Osteocyte (in vitro differentiated cells): ENCODE data around the gene USP48. TPM values are rescaled to one million over a fixed set of nuclear protein-coding genes. Genes with fewer than 3 reads are reported as not detected.

Experiments used
- DNase-seq: peaks from one replicate; pipeline ENCODE4 v3.0.0; 2021; ENCODE audit warnings: mixed read lengths; ENCODE audit not compliant: unreplicated experiment; ENCODE audit errors: extremely low spot score
- H3K27ac Mint-ChIP-seq: one replicate; pipeline ENCODE4 v1.8.0; 2021; ENCODE audit warnings: mild to moderate bottlenecking, mixed read lengths; ENCODE audit not compliant: unreplicated experiment
- H3K27me3 Mint-ChIP-seq: one replicate; pipeline ENCODE4 v1.8.0; 2021; ENCODE audit warnings: mixed read lengths; ENCODE audit not compliant: unreplicated experiment
- H3K36me3 Mint-ChIP-seq: one replicate; pipeline ENCODE4 v1.8.0; 2021; ENCODE audit warnings: mixed read lengths; ENCODE audit not compliant: unreplicated experiment
- H3K4me1 Mint-ChIP-seq: one replicate; pipeline ENCODE4 v1.8.0; 2021; ENCODE audit warnings: mixed read lengths; ENCODE audit not compliant: unreplicated experiment
- H3K4me3 Mint-ChIP-seq: one replicate; pipeline ENCODE4 v1.8.0; 2021; ENCODE audit warnings: mild to moderate bottlenecking, moderate library complexity, mixed read lengths; ENCODE audit not compliant: unreplicated experiment
- H3K9me3 Mint-ChIP-seq: one replicate; pipeline ENCODE4 v1.8.0; 2021; ENCODE audit warnings: mixed read lengths; ENCODE audit not compliant: unreplicated experiment
- total RNA-seq: library from RNA; stranded (reverse); gene quantifications from 2 replicates; pipeline ENCODE4 v1.2.1, GENCODE V29; 2021
- TF ChIP-seq, protein P1 (sequence below): fragments of 200-600 bp; sonication (generic); IDR thresholded peaks from 2 replicates; pipeline ENCODE4 v1.5.0; 2021; ENCODE audit warnings: antibody characterized with exemption, mild to moderate bottlenecking, moderate library complexity

The USP48 gene
- total RNA-seq, 1 donor from 2014 or later: 73.6 TPM

DNA sequence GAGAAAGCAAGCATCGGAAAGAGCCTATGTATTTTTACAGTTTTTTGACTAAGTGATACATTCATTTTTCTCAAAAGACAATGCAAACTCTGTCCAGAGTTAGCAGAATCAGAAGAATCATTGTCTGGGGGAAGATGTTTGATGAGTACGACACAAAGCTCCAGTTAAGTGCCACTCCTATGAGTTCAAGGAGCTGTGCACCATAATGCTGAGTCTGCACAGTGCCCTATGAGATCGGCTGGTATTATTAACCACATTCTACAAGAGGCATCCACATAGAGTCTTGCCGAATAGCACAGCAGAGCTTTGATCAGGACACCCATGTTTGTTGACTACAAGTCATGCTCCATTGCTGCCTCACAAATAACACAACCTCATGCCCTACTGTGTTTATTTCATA, 58.9 kb downstream of the USP48 start:
- TF ChIP-seq, protein P1, sequence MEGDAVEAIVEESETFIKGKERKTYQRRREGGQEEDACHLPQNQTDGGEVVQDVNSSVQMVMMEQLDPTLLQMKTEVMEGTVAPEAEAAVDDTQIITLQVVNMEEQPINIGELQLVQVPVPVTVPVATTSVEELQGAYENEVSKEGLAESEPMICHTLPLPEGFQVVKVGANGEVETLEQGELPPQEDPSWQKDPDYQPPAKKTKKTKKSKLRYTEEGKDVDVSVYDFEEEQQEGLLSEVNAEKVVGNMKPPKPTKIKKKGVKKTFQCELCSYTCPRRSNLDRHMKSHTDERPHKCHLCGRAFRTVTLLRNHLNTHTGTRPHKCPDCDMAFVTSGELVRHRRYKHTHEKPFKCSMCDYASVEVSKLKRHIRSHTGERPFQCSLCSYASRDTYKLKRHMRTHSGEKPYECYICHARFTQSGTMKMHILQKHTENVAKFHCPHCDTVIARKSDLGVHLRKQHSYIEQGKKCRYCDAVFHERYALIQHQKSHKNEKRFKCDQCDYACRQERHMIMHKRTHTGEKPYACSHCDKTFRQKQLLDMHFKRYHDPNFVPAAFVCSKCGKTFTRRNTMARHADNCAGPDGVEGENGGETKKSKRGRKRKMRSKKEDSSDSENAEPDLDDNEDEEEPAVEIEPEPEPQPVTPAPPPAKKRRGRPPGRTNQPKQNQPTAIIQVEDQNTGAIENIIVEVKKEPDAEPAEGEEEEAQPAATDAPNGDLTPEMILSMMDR: no peak
- no peak overlapping the region for H3K27ac Mint-ChIP-seq
- H3K4me3 Mint-ChIP-seq: no peak overlapping the region
- H3K4me1 Mint-ChIP-seq: no peaks in the 10 kb centered on the region
- no peak for DNase-seq
- H3K9me3 Mint-ChIP-seq: no peaks in the 10 kb centered on the region
- no peaks in the 10 kb centered on the region for H3K27me3 Mint-ChIP-seq
- peaks cover 42% of the 10 kb centered on the region for H3K36me3 Mint-ChIP-seq

DNA sequence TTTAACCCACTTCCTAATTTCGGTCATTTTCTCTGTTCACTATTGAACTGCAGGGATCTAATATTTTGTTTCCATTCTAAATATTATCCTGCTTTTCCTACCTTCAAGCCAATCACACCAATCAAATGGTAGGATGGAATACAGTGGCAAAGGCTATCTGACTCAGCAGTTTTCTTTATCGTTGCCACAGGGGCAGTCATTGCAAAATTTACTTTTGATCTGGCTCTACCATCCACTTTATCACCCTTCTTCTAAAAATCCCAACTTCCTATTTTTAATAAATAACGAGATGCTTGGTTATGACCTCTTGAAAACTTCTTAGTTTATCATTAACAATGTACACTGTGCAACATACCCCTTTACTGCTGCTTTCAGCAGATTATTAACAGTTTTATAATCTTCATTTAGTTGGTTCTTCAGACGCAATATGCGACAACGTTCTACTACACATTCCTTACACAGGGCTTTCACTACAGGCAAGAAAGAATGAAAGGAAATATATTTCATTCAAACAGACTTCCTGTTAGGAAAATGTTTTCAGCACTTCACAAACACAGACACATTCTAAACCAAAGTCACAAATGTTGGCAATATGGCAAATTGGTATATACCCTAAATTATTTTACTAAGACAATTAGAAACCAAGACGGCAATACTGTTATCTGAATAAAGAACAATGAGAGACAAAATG, 61.5 kb downstream of the USP48 start:
- H3K4me1 Mint-ChIP-seq: no peaks in the 10 kb centered on the region
- TF ChIP-seq, protein P1: no peak
- no peak overlapping the region for H3K4me3 Mint-ChIP-seq
- DNase-seq: no peak
- H3K36me3 Mint-ChIP-seq: peaks cover 46% of the 10 kb centered on the region
- no peak overlapping the region for H3K27ac Mint-ChIP-seq
- no peaks in the 10 kb centered on the region for H3K27me3 Mint-ChIP-seq
- no peaks in the 10 kb centered on the region for H3K9me3 Mint-ChIP-seq

DNA sequence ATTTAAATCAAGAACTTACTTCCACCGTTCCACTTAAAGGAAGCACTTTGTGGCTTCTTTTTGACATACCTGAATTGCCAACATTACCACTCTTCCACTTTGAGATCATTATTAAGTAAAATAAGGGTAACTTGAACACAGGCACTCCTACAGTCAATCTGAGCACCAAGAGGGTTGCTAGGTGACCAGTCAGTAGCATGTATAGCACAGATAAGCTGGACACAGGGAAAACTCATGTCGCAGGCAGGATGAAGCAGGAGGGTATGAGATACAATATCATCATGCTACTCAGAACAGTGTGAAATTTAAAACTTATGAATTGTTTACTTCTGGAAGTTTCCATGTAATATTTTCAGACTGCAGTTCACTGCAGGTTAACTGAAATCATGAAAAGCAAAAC, 66.8 kb downstream of the USP48 start:
- no peak overlapping the region for H3K27ac Mint-ChIP-seq
- no peaks in the 10 kb centered on the region for H3K27me3 Mint-ChIP-seq
- H3K4me3 Mint-ChIP-seq: no peak overlapping the region
- no peaks in the 10 kb centered on the region for H3K4me1 Mint-ChIP-seq
- DNase-seq: no peak
- H3K9me3 Mint-ChIP-seq: no peaks in the 10 kb centered on the region
- peaks cover 34% of the 10 kb centered on the region for H3K36me3 Mint-ChIP-seq
- TF ChIP-seq, protein P1: no peak

DNA sequence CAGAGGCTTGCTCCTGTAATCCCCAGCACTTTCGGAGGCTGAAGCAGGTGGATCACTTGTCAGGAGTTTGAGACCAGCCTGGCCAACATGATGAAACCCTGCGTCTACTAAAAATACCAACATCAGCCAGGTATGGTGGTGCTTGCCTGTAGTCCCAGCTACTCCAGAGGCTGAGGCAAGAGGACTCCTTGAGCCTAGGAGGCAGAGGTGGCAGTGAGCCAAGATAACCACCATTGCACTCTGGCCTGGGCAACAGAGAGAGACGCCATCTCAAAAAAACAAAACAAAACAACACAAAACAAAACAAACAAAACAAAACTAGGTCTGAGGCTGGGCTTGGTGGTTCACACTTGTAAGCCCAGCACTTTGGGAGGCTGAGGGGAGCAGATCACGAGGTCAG, 75.1 kb downstream of the USP48 start:
- no peak for DNase-seq
- Mint-ChIP-seq H3K27ac (no peak overlapping the region), H3K9me3 (no peaks in the 10 kb centered on the region), H3K36me3 (peaks cover 27% of the 10 kb centered on the region), H3K4me1 (peaks cover 41% of the 10 kb centered on the region), H3K27me3 (no peaks in the 10 kb centered on the region), H3K4me3 (no peak overlapping the region)
- TF ChIP-seq, protein P1: no peak

DNA sequence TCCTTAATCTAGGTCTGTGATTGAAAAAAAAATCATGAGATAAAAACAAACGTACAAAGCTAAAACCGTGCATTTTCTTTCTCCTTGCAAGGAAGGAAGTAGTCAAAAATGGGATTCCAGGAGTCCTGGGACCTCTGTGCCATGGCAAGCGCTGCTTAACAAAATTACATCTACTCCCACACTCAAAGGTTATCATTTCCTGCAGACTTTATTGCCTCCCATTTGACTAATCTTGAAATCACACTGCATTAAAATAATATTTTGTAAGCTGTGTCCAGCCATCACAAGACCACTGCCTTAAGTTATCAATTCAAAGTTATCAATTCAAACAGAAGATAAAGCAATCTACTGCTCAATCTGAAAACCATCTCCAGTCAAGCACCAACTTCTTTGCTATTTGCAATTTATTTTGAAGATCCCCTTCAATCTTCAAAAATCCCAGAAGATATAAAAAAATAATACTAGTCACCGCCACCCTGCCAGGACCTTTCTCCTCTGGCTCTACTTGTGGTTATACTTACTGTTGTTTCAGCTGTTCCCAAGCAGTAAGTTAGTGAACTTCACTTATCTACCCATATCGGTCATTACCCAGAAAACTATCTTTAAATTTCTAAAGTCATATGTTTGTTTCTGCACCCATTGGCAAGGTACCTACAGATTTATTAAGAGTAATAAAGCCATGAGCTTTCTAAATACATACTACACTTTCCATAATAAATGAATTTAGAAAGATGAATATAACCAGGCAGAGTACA, 75.7 kb downstream of the USP48 start:
- H3K9me3 Mint-ChIP-seq: no peaks in the 10 kb centered on the region
- peaks cover 28% of the 10 kb centered on the region for H3K36me3 Mint-ChIP-seq
- peaks cover 41% of the 10 kb centered on the region for H3K4me1 Mint-ChIP-seq
- no peaks in the 10 kb centered on the region for H3K27me3 Mint-ChIP-seq
- H3K27ac Mint-ChIP-seq: peak overlapping the region; percentile 7
- DNase-seq: no peak
- no peak overlapping the region for H3K4me3 Mint-ChIP-seq
- TF ChIP-seq, protein P1: no peak
